Measurements from ENCODE around the gene NBEA. TPM values are rescaled to one million over a fixed set of nuclear protein-coding genes. Genes with fewer than 3 reads are reported as not detected.

Gene NBEA
- total and polyA plus RNA-seq, 8 donors = 5.9 to 14.1 (median 11.3) TPM

DNA sequence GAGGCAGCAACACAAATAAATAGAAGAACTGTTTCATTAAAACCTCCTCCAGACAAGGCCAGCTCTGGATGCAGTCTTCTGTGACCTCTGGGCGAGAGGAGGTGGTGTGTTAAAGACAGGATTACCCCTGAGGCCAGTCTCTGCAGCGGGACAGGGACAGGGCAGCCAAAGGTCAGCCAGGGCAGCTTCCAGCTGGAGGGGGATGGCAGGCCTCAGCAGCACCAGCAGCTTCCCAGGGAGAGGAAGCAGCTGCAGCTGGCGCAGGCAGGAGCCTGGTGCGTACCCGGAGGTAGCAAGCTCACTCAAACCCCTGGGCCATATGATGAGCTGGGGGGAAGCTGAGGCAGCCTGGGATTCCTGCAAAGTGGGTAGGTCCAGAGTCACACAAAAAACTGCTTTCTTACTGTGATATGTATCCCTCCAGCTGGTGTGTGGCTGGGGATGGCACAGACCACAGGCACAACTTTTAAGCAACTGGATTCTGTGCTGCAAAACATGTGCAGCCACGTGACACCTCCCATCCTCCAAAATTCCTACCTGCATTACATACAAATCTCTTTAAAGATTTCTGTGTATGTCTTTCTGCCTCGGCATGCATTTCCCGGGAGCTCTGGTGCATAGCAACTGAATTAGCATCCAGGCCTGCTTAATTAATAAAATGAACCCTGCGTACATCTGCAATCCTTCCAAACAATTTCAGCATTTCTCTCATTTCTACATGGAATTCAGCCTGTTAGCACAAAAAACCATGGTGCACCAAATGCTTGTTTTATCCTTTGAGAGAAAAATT lies 772.7 kb downstream of the NBEA start:
- intact Hi-C loops (cut with DNase I) = no loop called here
- Histone ChIP-seq H3K9me3 (no peaks in the 10 kb centered on the region), H3K4me3 (no peak overlapping the region), H3K27ac (no peak overlapping the region), H3K4me1 (no peaks in the 10 kb centered on the region), H3K36me3 (no peaks in the 10 kb centered on the region), H3K27me3 (no peaks in the 10 kb centered on the region)
- DNase-seq (no peak), ATAC-seq (no peak)
- TF ChIP-seq CTCF (IDR thresholded peaks at IDR 0.05) = no peak

DNA sequence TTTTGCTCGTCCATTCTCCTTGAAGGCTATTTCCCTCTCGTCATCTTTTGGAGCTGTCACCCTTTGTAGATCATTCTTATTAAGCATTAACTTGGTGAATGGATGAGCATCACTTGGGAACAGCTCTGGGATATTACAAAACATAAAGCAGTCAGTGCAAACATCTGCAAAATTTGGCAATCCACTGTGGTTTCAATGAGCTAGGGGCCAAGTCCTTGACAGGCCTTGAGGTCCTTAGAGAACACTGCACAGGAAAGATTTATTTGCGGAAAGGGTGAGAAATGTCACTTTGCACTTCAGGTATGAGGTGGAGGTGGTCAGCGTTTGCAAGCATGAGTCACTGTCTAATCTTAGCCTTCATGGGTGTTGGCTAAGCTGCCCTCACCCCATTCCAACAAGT lies 774.1 kb downstream of the NBEA start:
- no peak for TF ChIP-seq CTCF (IDR thresholded peaks at IDR 0.05)
- H3K27ac ChIP-seq = no peak overlapping the region
- H3K9me3 ChIP-seq = no peaks in the 10 kb centered on the region
- peak in 2 of 4 donors; percentile 38 to 52 for DNase-seq
- ATAC-seq = peak; percentile 86
- intact Hi-C loops (cut with DNase I) = no loop called here
- no peak overlapping the region for H3K4me3 ChIP-seq
- no peaks in the 10 kb centered on the region for H3K27me3 ChIP-seq
- H3K36me3 ChIP-seq = no peaks in the 10 kb centered on the region
- no peaks in the 10 kb centered on the region for H3K4me1 ChIP-seq

DNA sequence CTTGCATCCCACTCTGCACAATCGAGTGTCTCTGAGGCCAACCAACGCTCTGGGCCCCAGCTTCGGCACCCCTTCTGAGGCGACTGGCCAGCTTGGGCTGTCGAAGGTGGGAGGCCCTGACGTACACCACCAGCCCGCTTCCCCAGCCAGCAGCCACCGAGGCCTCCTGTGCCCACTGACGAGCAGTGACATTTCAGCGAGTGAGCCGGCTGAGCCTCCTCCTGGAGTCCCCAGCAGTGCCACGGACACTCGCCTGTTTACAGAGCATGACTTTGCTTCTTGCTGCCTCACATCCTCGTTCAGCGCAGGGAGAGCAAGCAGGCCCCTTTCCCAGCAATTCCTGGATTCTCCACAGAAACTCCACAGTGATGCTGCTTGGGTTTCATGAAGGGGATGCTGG lies 774.7 kb downstream of the NBEA start:
- intact Hi-C loops (cut with DNase I) = no loop called here
- Histone ChIP-seq H3K4me1 (no peaks in the 10 kb centered on the region), H3K27me3 (no peaks in the 10 kb centered on the region), H3K36me3 (no peaks in the 10 kb centered on the region), H3K4me3 (no peak overlapping the region), H3K27ac (peak overlapping the region in 1 of 2 donors; percentile 22), H3K9me3 (no peaks in the 10 kb centered on the region)
- no peak for TF ChIP-seq CTCF (IDR thresholded peaks at IDR 0.05)
- ATAC-seq (no peak), DNase-seq (peak in 1 of 4 donors; percentile 75)

GRCh38 chr13:35718084-35718483 lies 776.0 kb downstream of the NBEA start:
- intact Hi-C loops (cut with DNase I) = no loop called here
- no peaks in the 10 kb centered on the region for H3K36me3 ChIP-seq

More at GRCh38 chr13:35718084-35718483, 776.0 kb downstream of the NBEA start:
- no peak for ATAC-seq
- Histone ChIP-seq H3K4me1 (peaks cover 0 to 5% of the 10 kb centered on the region in 2 donors), H3K4me3 (no peak overlapping the region), H3K27me3 (no peaks in the 10 kb centered on the region), H3K9me3 (no peaks in the 10 kb centered on the region), H3K27ac (no peak overlapping the region)
- TF ChIP-seq CTCF (IDR thresholded peaks at IDR 0.05) = no peak
- DNase-seq = no peak
